Breast epithelium (tissue), 3 donors: ENCODE data around the gene BCAS2.

Source experiments
- CTCF ChIP-seq, 3 donors: fragments of 450-650 bp; IDR thresholded peaks; one replicate each; pipeline ENCODE4 v1.5.1; 2016 to 2017; ENCODE audit warnings: antibody characterized with exemption in 3 of 3, mild to moderate bottlenecking in 3 of 3, moderate library complexity in 3 of 3
- POLR2A ChIP-seq: fragments of 450-650 bp; IDR thresholded peaks from one replicate; pipeline ENCODE4 v1.6.1; 2016; ENCODE audit warnings: antibody characterized with exemption, mild to moderate bottlenecking, moderate library complexity

DNA sequence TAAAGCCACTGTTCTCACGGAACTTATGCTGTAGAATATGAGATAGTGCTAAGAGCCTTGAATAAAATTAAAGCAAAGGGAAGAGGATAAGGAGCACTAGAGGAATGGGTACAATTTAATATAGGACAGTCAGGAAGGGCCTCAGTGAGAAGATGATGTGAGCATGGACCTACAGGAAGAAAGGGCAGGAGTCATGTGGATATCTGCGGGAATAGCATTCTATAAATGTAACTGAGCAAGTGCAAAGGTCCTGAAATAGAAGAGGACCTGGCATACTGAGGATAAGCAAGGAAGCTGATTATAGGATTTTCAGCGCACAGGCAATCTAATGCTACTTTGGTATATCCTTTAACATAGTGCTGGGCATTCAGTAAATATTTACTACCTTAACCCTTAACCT is 12.6 kb upstream of the BCAS2 start:
- TF ChIP-seq CTCF (IDR thresholded peaks at IDR 0.05) (no peak), POLR2A (no peak)
